K562 (cell line): ENCODE results near the gene ERAL1. TPM values are rescaled to one million over a fixed set of nuclear protein-coding genes. Genes with fewer than 3 reads are reported as not detected.

Source experiments
- ATAC-seq: fragments of 200-7000 bp; cut with Tn5 transposase; 3 replicates; pipeline ENCODE4 v1.9.1; 2020; ENCODE audit warnings: moderate library complexity
- BruUV-seq: library from RNA; stranded (reverse); fragments of 400-500 nt; replicated peaks from 2 replicates; lab custom pipeline; 2021; lab: Mats Ljungman, UMichigan
- CTCF ChIA-PET: fragments of 300-600 bp; formaldehyde crosslinking; extraction: SDS; loops from one replicate; lab custom pipeline; 2021; ENCODE audit warnings: low intra/inter-chr PET ratio; lab: Yijun Ruan, JAX
- POLR2A ChIA-PET: fragments of 300-600, 350-650 bp; sonication (Branson Sonifier 250); formaldehyde crosslinking; extraction: SDS; loops from one replicate; lab custom pipeline; 2021; ENCODE audit warnings: antibody characterized with exemption, inconsistent platforms; lab: Yijun Ruan, JAX
- DNase-seq, 4 experiments: peaks; one replicate each; pipeline versions ENCODE4 v3.0.0 to v3.0.0-alpha.2; 2011 to 2018; ENCODE audit warnings: low spot score in 3 of 4, mixed read lengths in 3 of 4; ENCODE audit errors: extremely low read depth in 1 of 4
- FAIRE-seq: peaks from 2 replicates; lab custom pipeline; 2011; peaks lifted over from hg19 to GRCh38; lab: Jason Lieb, UNC
- H2AFZ ChIP-seq: 2 replicates; pipeline ENCODE4 v1.6.0; 2011; ENCODE audit warnings: low read depth, low read length, control low read depth, inconsistent platforms
- H3K27ac ChIP-seq: fragments of 200-600 bp; 3 replicates; pipeline ENCODE4 v1.8.0; 2011; ENCODE audit warnings: low read depth, mild to moderate bottlenecking, control low read depth, inconsistent platforms, low read length, moderate library complexity, mixed read lengths; ENCODE audit errors: extremely low read depth
- H3K27me3 ChIP-seq, 2 experiments: fragments of 300-600 bp in 1 of 2; 2 replicates in 1 of 2; 3 replicates in 1 of 2; pipeline versions ENCODE4 v1.6.0 to v1.8.0; 2011; ENCODE audit warnings: inconsistent platforms in 2 of 2, low read length in 2 of 2, mild to moderate bottlenecking in 1 of 2, mixed read lengths in 1 of 2, moderate library complexity in 1 of 2; ENCODE audit not compliant: control insufficient read depth in 2 of 2, insufficient read depth in 2 of 2
- H3K36me3 ChIP-seq: fragments of 300-600 bp; 3 replicates; pipeline ENCODE4 v1.8.0; 2011; ENCODE audit warnings: mild to moderate bottlenecking, low read length, inconsistent platforms; ENCODE audit not compliant: control insufficient read depth, insufficient read depth
- H3K4me1 ChIP-seq, 2 experiments: fragments of 200-600 bp in 1 of 2; replicated peaks in 1 of 2; 2 replicates in 1 of 2; 3 replicates in 1 of 2; pipeline versions ENCODE4 v1.5.1 to v1.8.0; 2011; ENCODE audit warnings: inconsistent platforms in 2 of 2, low read length in 2 of 2, mild to moderate bottlenecking in 1 of 2, mixed read lengths in 1 of 2, moderate library complexity in 1 of 2; ENCODE audit not compliant: control insufficient read depth in 2 of 2, insufficient read depth in 2 of 2
- H3K4me2 ChIP-seq: 2 replicates; pipeline ENCODE4 v1.6.1; 2011; ENCODE audit warnings: low read length, control low read depth, inconsistent platforms, mixed read lengths; ENCODE audit not compliant: insufficient read depth
- H3K4me3 ChIP-seq: fragments of 200-600 bp; sonication (generic), shearing (Covaris generic); 2 replicates; pipeline ENCODE4 v1.5.1; 2016; ENCODE audit warnings: control low read depth, inconsistent platforms
- H3K79me2 ChIP-seq: fragments of 200-600 bp; 3 replicates; pipeline ENCODE4 v1.8.0; 2011; ENCODE audit warnings: low read length, inconsistent platforms; ENCODE audit not compliant: control insufficient read depth, insufficient read depth
- H3K9ac ChIP-seq, 2 experiments: 2 replicates each; pipeline versions ENCODE4 v1.6.0 to v1.6.1; 2011; ENCODE audit warnings: low read depth in 2 of 2, low read length in 2 of 2, control low read depth in 1 of 2, inconsistent platforms in 1 of 2, mild to moderate bottlenecking in 1 of 2, mixed read lengths in 1 of 2; ENCODE audit not compliant: insufficient read depth in 1 of 2
- H3K9me1 ChIP-seq: one replicate; pipeline ENCODE4 v1.6.0; 2011; ENCODE audit warnings: inconsistent platforms, mild to moderate bottlenecking, low read length, moderate library complexity; ENCODE audit not compliant: control insufficient read depth, insufficient read depth
- H3K9me3 ChIP-seq: replicated peaks from 2 replicates; pipeline ENCODE4 v1.5.1; 2011; ENCODE audit warnings: low read depth, low read length, inconsistent platforms; ENCODE audit not compliant: control insufficient read depth, insufficient read depth
- H4K20me1 ChIP-seq: replicated peaks from 2 replicates; pipeline ENCODE4 v1.6.1; 2011; ENCODE audit warnings: low read length, inconsistent platforms, mixed read lengths; ENCODE audit not compliant: control insufficient read depth, insufficient read depth
- ATF1 ChIP-seq, 2 experiments: fragments of 450-650 bp in 1 of 2; IDR thresholded peaks; 2 replicates each; pipeline ENCODE4 v1.6.1; 2016; ENCODE audit warnings: missing compliant biosample characterization in 1 of 2, missing genetic modification characterization in 1 of 2
- BRCA1 ChIP-seq, 2 experiments: fragments of 450-650 bp in 1 of 2; sonication (generic) in 1 of 2; formaldehyde crosslinking in 1 of 2; IDR thresholded peaks; 2 replicates each; pipeline versions ENCODE4 v1.5.0 to v1.6.1; 2017 to 2020; ENCODE audit warnings: mild to moderate bottlenecking in 1 of 2, missing genetic modification reagents in 1 of 2
- CREB5 ChIP-seq: fragments of 250-450 bp; sonication (Bioruptor Pico); IDR thresholded peaks from 2 replicates; pipeline ENCODE4 v1.5.0; 2020; ENCODE audit warnings: mild to moderate bottlenecking
- DDX20 ChIP-seq: fragments of 450-650 bp; IDR thresholded peaks from 2 replicates; pipeline ENCODE4 v1.6.1; 2016; ENCODE audit warnings: missing genetic modification characterization, low read depth, mild to moderate bottlenecking, missing compliant biosample characterization, moderate library complexity
- ERF ChIP-seq: fragments of 450-650 bp; formaldehyde crosslinking; IDR thresholded peaks from 2 replicates; pipeline ENCODE4 v1.4.0; 2020; ENCODE audit warnings: mild to moderate bottlenecking, mixed read lengths
- ETV1 ChIP-seq: fragments of 450-650 bp; conservative IDR thresholded peaks from 2 replicates; pipeline ENCODE4 v1.6.1; 2016; ENCODE audit warnings: missing genetic modification characterization, control low read depth, low read depth, missing compliant biosample characterization
- HOMEZ ChIP-seq: fragments of 250-450 bp; sonication (Bioruptor Pico); IDR thresholded peaks from 2 replicates; pipeline ENCODE4 v1.4.0; 2020; ENCODE audit warnings: mild to moderate bottlenecking, moderate library complexity
- POLR2B ChIP-seq: fragments of 450-650 bp; IDR thresholded peaks from 2 replicates; pipeline ENCODE4 v1.6.1; 2018; ENCODE audit warnings: low read depth; ENCODE audit not compliant: partially characterized antibody
- RAD21 ChIP-seq, 2 experiments: fragments of 250-450 bp in 1 of 2; fragments of 450-650 bp in 1 of 2; sonication (Bioruptor Pico) in 1 of 2; formaldehyde crosslinking in 1 of 2; IDR thresholded peaks in 1 of 2; conservative IDR thresholded peaks in 1 of 2; 2 replicates each; pipeline versions ENCODE4 v1.4.0 to v1.8.0; 2020 to 2022; ENCODE audit warnings: mild to moderate bottlenecking in 2 of 2, moderate library complexity in 1 of 2
- RBM39 ChIP-seq: fragments of 200-400 bp; formaldehyde crosslinking; optimal IDR thresholded peaks from 2 replicates; pipeline ENCODE3; 2018; ENCODE audit warnings: low read depth, low read length
- SMC3 ChIP-seq: conservative IDR thresholded peaks from 2 replicates; pipeline ENCODE4 v1.6.1; 2011; ENCODE audit warnings: low read depth, low read length, improper control_type of control experiment; ENCODE audit not compliant: insufficient read depth
- STAT5B ChIP-seq: fragments of 250-450 bp; sonication (Bioruptor Pico); IDR thresholded peaks from 2 replicates; pipeline ENCODE4 v1.8.0; 2021; ENCODE audit warnings: mild to moderate bottlenecking, inconsistent platforms
- THRB ChIP-seq: fragments of 450-650 bp; formaldehyde crosslinking; conservative IDR thresholded peaks from 2 replicates; pipeline ENCODE4 v1.4.0; 2022; ENCODE audit warnings: mild to moderate bottlenecking, missing genetic modification characterization
- XRCC3 ChIP-seq: fragments of 450-650 bp; IDR thresholded peaks from 2 replicates; pipeline ENCODE4 v1.6.1; 2017; ENCODE audit warnings: mild to moderate bottlenecking, moderate library complexity
- ZBTB17 ChIP-seq: fragments of 450-650 bp; formaldehyde crosslinking; IDR thresholded peaks from 2 replicates; pipeline ENCODE4 v1.4.0; 2020; ENCODE audit warnings: mild to moderate bottlenecking
- ZNF133 ChIP-seq: fragments of 250-450 bp; sonication (Bioruptor Pico); IDR thresholded peaks from 2 replicates; pipeline ENCODE4 v1.4.0; 2020; ENCODE audit warnings: mild to moderate bottlenecking
- ZNF174 ChIP-seq: fragments of 250-450 bp; sonication (Bioruptor Pico); IDR thresholded peaks from 2 replicates; pipeline ENCODE4 v1.4.0; 2020; ENCODE audit warnings: mild to moderate bottlenecking
- ZNF717 ChIP-seq: fragments of 250-450 bp; sonication (Bioruptor Pico); IDR thresholded peaks from 2 replicates; pipeline ENCODE4 v1.5.0; 2021
- ZNF830 ChIP-seq: fragments of 250-450 bp; sonication (Bioruptor Pico); IDR thresholded peaks from 2 replicates; pipeline ENCODE4 v1.5.0; 2021; ENCODE audit warnings: mild to moderate bottlenecking
- ZSCAN32 ChIP-seq: fragments of 450-650 bp; formaldehyde crosslinking; IDR thresholded peaks from 2 replicates; pipeline ENCODE4 v1.4.0; 2020; ENCODE audit warnings: mild to moderate bottlenecking, moderate library complexity
- WGBS: fragments of 100-300 bp; shearing (Covaris generic); methylation state at CpG from one replicate; pipeline ENCODE4 v1.1.6; 2016; ENCODE audit warnings: low coverage, mixed read lengths; ENCODE audit not compliant: insufficient coverage; ENCODE audit errors: missing lambda C conversion rate; 5-methylcytosine and 5-hydroxymethylcytosine counted together
- in situ Hi-C: fragments of 300-500 bp; cut with MboI; formaldehyde crosslinking; loops from 4 replicates; pipeline ENCODE4 v1.15.0; 2018; ENCODE audit warnings: inconsistent platforms, mixed read lengths
- intact Hi-C: fragments of 100-400 bp; cut with micrococcal nuclease; formaldehyde crosslinking; loops from 2 replicates; pipeline ENCODE4 v1.14.2; 2022
- polyA plus RNA-seq, 8 experiments: library from polyadenylated mRNA; depleted of rRNA in 4 of 8; stranded (reverse) in 5 of 8; unstranded in 3 of 8; fragments of >200 nt; fragmentation: Nextera tagmentation in 2 of 8; fragmentation: Illumina TruSeq in 1 of 8; extraction: Ambion mirVana in 2 of 8; extraction: Trizol in 1 of 8; gene quantifications; 2 replicates each; pipeline versions ENCODE4 v1.2.1 to v1.2.3, GENCODE V29; 2011 to 2014; ENCODE audit warnings: inconsistent platforms in 1 of 8, missing spikeins in 1 of 8
- total RNA-seq, 7 experiments: library from RNA; depleted of rRNA in 6 of 7; stranded (reverse); fragments of >200 nt in 6 of 7; fragmentation: Illumina TruSeq in 2 of 7; extraction: Trizol in 2 of 7; gene quantifications; 2 replicates each; pipeline versions ENCODE4 v1.2.1 to v1.2.3, GENCODE V29; 2011 to 2021; ENCODE audit warnings: low replicate concordance in 1 of 7

ERAL1 gene
- total and polyA plus RNA-seq, 9 of the 15 experiments (the other 6 are each of a cell fraction or from before 2014, with no cell fraction given), result 37.5 to 351 (median 106) TPM

GRCh38 chr17:28878981-28879380 lies 24.2 kb downstream of the ERAL1 start:
- H3K4me3 ChIP-seq, result no peak overlapping the region
- H3K36me3 ChIP-seq, result peaks cover 56% of the 10 kb centered on the region
- H3K27me3 ChIP-seq, result no peaks in the 10 kb centered on the region
- no peak overlapping the region for H3K27ac ChIP-seq
- intact Hi-C loops (loop anchor here (1.0 kb wide), 2 partner anchors 30 to 116 kb away; no protein-coding TSS in a partner anchor), in situ Hi-C loops (no loop called here)
- peak; percentile 92 for ATAC-seq
- H4K20me1 ChIP-seq, result no peaks in the 10 kb centered on the region
- no peak overlapping the region for H3K4me2 ChIP-seq
- no peaks in the 10 kb centered on the region for H3K9me1 ChIP-seq
- WGBS, result 78% methylated on average over 4 of the region's 4 CpGs
- ChIA-PET POLR2A (interaction anchor here (0.8 to 4.3 kb wide), 6 partner anchors 7 to 152 kb away, joined by 3 to 29 read pairs (median 4); partner anchors contain the start of gene TLCD1), CTCF (interaction anchor here (0.6 to 1.4 kb wide), 4 partner anchors 116 to 152 kb away, joined by 3 to 9 read pairs (median 4); no protein-coding TSS in a partner anchor)
- peak; percentile 79 to 87 (median 84) for DNase-seq
- peak overlapping the region in 1 of 2 experiments; percentile 86; a peak in 2 of 4 replicates for H3K9ac ChIP-seq
- H3K9me3 ChIP-seq, result peaks cover 3% of the 10 kb centered on the region
- peak; percentile 88 for FAIRE-seq
- H3K4me1 ChIP-seq, result peaks cover 31 to 42% of the 10 kb centered on the region in 2 experiments
- BruUV-seq, result no TSS peak
- no peak overlapping the region for H2AFZ ChIP-seq
- H3K79me2 ChIP-seq, result no peaks in the 10 kb centered on the region
- TF ChIP-seq SMC3 (peak; percentile 80), ZNF830 (CRISPR knock-in tag) (no peak), ATF1 (CRISPR knock-in tag; IDR thresholded peaks at IDR 0.05) (no peak), ATF1 (tag; IDR thresholded peaks at IDR 0.05) (no peak), XRCC3 (no peak), THRB (CRISPR knock-in tag) (no peak), STAT5B (CRISPR knock-in tag) (no peak), ZBTB17 (CRISPR knock-in tag) (no peak), ZNF174 (CRISPR knock-in tag) (no peak), CREB5 (CRISPR knock-in tag) (no peak), ERF (CRISPR knock-in tag) (no peak), RBM39 (no peak), HOMEZ (CRISPR knock-in tag) (no peak), POLR2B (no peak), ETV1 (tag) (no peak), ZNF133 (CRISPR knock-in tag) (no peak), ZNF717 (no peak), RAD21 (CRISPR knock-in tag; conservative IDR thresholded peaks at IDR 0.05 in 1 of 2, IDR thresholded peaks at IDR 0.05 in 1 of 2) (peak; percentile 58 to 91), DDX20 (tag) (no peak), BRCA1 (IDR thresholded peaks at IDR 0.05) (no peak), BRCA1 (CRISPR knock-in tag; IDR thresholded peaks at IDR 0.05) (no peak), ZSCAN32 (CRISPR knock-in tag) (no peak)
